ENCODE results near the gene UQCRC1.

Gene UQCRC1

GRCh38 chr3:48597408-48597800, 12.0 kb downstream of the UQCRC1 start:
- no peaks in the 10 kb centered on the region for H3K9me3 Mint-ChIP-seq
- H3K36me3 Mint-ChIP-seq (ENCODE audit: low read depth): peaks cover 46% of the 10 kb centered on the region
- no peak overlapping the region for H3K4me3 Mint-ChIP-seq
- DNase-seq: no peak
- H3K27me3 Mint-ChIP-seq: peaks cover 30% of the 10 kb centered on the region
- H3K4me1 Mint-ChIP-seq (ENCODE audit: low read depth): peaks cover 6% of the 10 kb centered on the region
- H3K27ac Mint-ChIP-seq: no peak overlapping the region

- DNase-seq: no peak
- no peak overlapping the region for H3K27ac Mint-ChIP-seq
Observed at GRCh38 chr3:48596676-48597407, 12.6 kb downstream of the UQCRC1 start.

GRCh38 chr3:48596157-48596556, 13.3 kb downstream of the UQCRC1 start:
- Mint-ChIP-seq H3K27me3 (peaks cover 32% of the 10 kb centered on the region), H3K4me3 (no peak overlapping the region), H3K36me3 (ENCODE audit: low read depth) (peaks cover 34% of the 10 kb centered on the region)

More at GRCh38 chr3:48596676-48597407, 12.6 kb downstream of the UQCRC1 start:
- peaks cover 6% of the 10 kb centered on the region for H3K4me1 Mint-ChIP-seq (ENCODE audit: low read depth)
- H3K9me3 Mint-ChIP-seq: no peaks in the 10 kb centered on the region
- H3K27me3 Mint-ChIP-seq: peaks cover 30% of the 10 kb centered on the region
- no peak overlapping the region for H3K4me3 Mint-ChIP-seq
- H3K36me3 Mint-ChIP-seq (ENCODE audit: low read depth): peaks cover 41% of the 10 kb centered on the region

GRCh38 chr3:48595526-48596121, 13.8 kb downstream of the UQCRC1 start:
- Mint-ChIP-seq H3K27me3 (peaks cover 37% of the 10 kb centered on the region), H3K27ac (no peak overlapping the region), H3K36me3 (ENCODE audit: low read depth) (peaks cover 28% of the 10 kb centered on the region), H3K9me3 (no peaks in the 10 kb centered on the region), H3K4me3 (no peak overlapping the region), H3K4me1 (ENCODE audit: low read depth) (peaks cover 6% of the 10 kb centered on the region)
- DNase-seq: no peak

More at GRCh38 chr3:48596157-48596556, 13.3 kb downstream of the UQCRC1 start:
- H3K4me1 Mint-ChIP-seq (ENCODE audit: low read depth): peaks cover 6% of the 10 kb centered on the region
- DNase-seq: no peak
- no peak overlapping the region for H3K27ac Mint-ChIP-seq
- no peaks in the 10 kb centered on the region for H3K9me3 Mint-ChIP-seq

- Mint-ChIP-seq H3K4me1 (ENCODE audit: low read depth) (peaks cover 6% of the 10 kb centered on the region), H3K4me3 (no peak within 1 kb of the TSS), H3K27ac (no peak within 1 kb of the TSS), H3K9me3 (no peaks in the 10 kb centered on the region), H3K27me3 (peaks cover 41% of the 10 kb centered on the region), H3K36me3 (ENCODE audit: low read depth) (peaks cover 23% of the 10 kb centered on the region)
- no peak for DNase-seq
Observed at GRCh38 chr3:48595075-48595525, 14.3 kb downstream of the UQCRC1 start, which contains the start of gene COL7A1. Gene COL7A1, minus strand, starts transcription at chr3:48595329. Its CDS starts 170 bp downstream, at chr3:48595159.

GRCh38 chr3:48594417-48595049, 14.9 kb downstream of the UQCRC1 start:
- DNase-seq: no peak
- no peak overlapping the region for H3K27ac Mint-ChIP-seq
- H3K4me3 Mint-ChIP-seq: no peak overlapping the region
- H3K36me3 Mint-ChIP-seq (ENCODE audit: low read depth): peaks cover 17% of the 10 kb centered on the region
- H3K27me3 Mint-ChIP-seq: peaks cover 45% of the 10 kb centered on the region
- H3K9me3 Mint-ChIP-seq: no peaks in the 10 kb centered on the region
- H3K4me1 Mint-ChIP-seq (ENCODE audit: low read depth): peaks cover 6% of the 10 kb centered on the region

- peaks cover 8% of the 10 kb centered on the region for H3K36me3 Mint-ChIP-seq (ENCODE audit: low read depth)
- H3K4me3 Mint-ChIP-seq: no peak overlapping the region
- H3K27ac Mint-ChIP-seq: no peak overlapping the region
- H3K4me1 Mint-ChIP-seq (ENCODE audit: low read depth): peaks cover 6% of the 10 kb centered on the region
- no peaks in the 10 kb centered on the region for H3K9me3 Mint-ChIP-seq
- H3K27me3 Mint-ChIP-seq: peaks cover 54% of the 10 kb centered on the region
- no peak for DNase-seq
Observed at GRCh38 chr3:48593337-48593736, 16.1 kb downstream of the UQCRC1 start.

- H3K4me1 Mint-ChIP-seq (ENCODE audit: low read depth): peaks cover 6% of the 10 kb centered on the region
- peaks cover 6% of the 10 kb centered on the region for H3K36me3 Mint-ChIP-seq (ENCODE audit: low read depth)
- no peak overlapping the region for H3K27ac Mint-ChIP-seq
- no peak for DNase-seq
- no peak overlapping the region for H3K4me3 Mint-ChIP-seq
- peaks cover 59% of the 10 kb centered on the region for H3K27me3 Mint-ChIP-seq
- no peaks in the 10 kb centered on the region for H3K9me3 Mint-ChIP-seq
Observed at GRCh38 chr3:48592519-48593087, 16.8 kb downstream of the UQCRC1 start.

- no peak overlapping the region for H3K27ac Mint-ChIP-seq
- peaks cover under 1% of the 10 kb centered on the region for H3K36me3 Mint-ChIP-seq (ENCODE audit: low read depth)
- H3K4me1 Mint-ChIP-seq (ENCODE audit: low read depth): peaks cover 6% of the 10 kb centered on the region
- H3K9me3 Mint-ChIP-seq: no peaks in the 10 kb centered on the region
- DNase-seq: no peak
- no peak overlapping the region for H3K4me3 Mint-ChIP-seq
- peaks cover 61% of the 10 kb centered on the region for H3K27me3 Mint-ChIP-seq
Observed at GRCh38 chr3:48591886-48592518, 17.4 kb downstream of the UQCRC1 start.

- no peaks in the 10 kb centered on the region for H3K36me3 Mint-ChIP-seq (ENCODE audit: low read depth)
- DNase-seq: no peak
- H3K4me1 Mint-ChIP-seq (ENCODE audit: low read depth): peaks cover 6% of the 10 kb centered on the region
- no peak overlapping the region for H3K4me3 Mint-ChIP-seq
- no peak overlapping the region for H3K27ac Mint-ChIP-seq
- no peaks in the 10 kb centered on the region for H3K9me3 Mint-ChIP-seq
- peaks cover 61% of the 10 kb centered on the region for H3K27me3 Mint-ChIP-seq
Observed at GRCh38 chr3:48591436-48591835, 18.0 kb downstream of the UQCRC1 start.

GRCh38 chr3:48588230-48588629, 21.2 kb downstream of the UQCRC1 start:
- no peaks in the 10 kb centered on the region for H3K9me3 Mint-ChIP-seq

GRCh38 chr3:48587686-48588085, 21.8 kb downstream of the UQCRC1 start:
- no peaks in the 10 kb centered on the region for H3K4me1 Mint-ChIP-seq (ENCODE audit: low read depth)
- H3K27ac Mint-ChIP-seq: no peak overlapping the region
- DNase-seq: no peak
- no peaks in the 10 kb centered on the region for H3K9me3 Mint-ChIP-seq
- H3K27me3 Mint-ChIP-seq: peaks cover 32% of the 10 kb centered on the region
- no peaks in the 10 kb centered on the region for H3K36me3 Mint-ChIP-seq (ENCODE audit: low read depth)
- no peak overlapping the region for H3K4me3 Mint-ChIP-seq

More at GRCh38 chr3:48588230-48588629, 21.2 kb downstream of the UQCRC1 start:
- Mint-ChIP-seq H3K4me3 (no peak overlapping the region), H3K27ac (no peak overlapping the region), H3K36me3 (ENCODE audit: low read depth) (no peaks in the 10 kb centered on the region), H3K27me3 (peaks cover 37% of the 10 kb centered on the region), H3K4me1 (ENCODE audit: low read depth) (no peaks in the 10 kb centered on the region)
- DNase-seq: no peak

GRCh38 chr3:48585411-48585810, 24.0 kb downstream of the UQCRC1 start:
- Mint-ChIP-seq H3K9me3 (no peaks in the 10 kb centered on the region), H3K36me3 (ENCODE audit: low read depth) (no peaks in the 10 kb centered on the region), H3K4me1 (ENCODE audit: low read depth) (no peaks in the 10 kb centered on the region), H3K27ac (no peak overlapping the region), H3K27me3 (peaks cover 23% of the 10 kb centered on the region), H3K4me3 (no peak overlapping the region)
- DNase-seq: no peak

GRCh38 chr3:48584836-48585235, 24.6 kb downstream of the UQCRC1 start:
- DNase-seq: no peak
- Mint-ChIP-seq H3K27ac (no peak overlapping the region), H3K36me3 (ENCODE audit: low read depth) (no peaks in the 10 kb centered on the region), H3K9me3 (no peaks in the 10 kb centered on the region), H3K4me1 (ENCODE audit: low read depth) (no peaks in the 10 kb centered on the region), H3K27me3 (peaks cover 19% of the 10 kb centered on the region), H3K4me3 (no peak overlapping the region)
